ENCODE results near the gene TMEM156.
A peak's percentile ranks its signal among the peaks of the same experiment; 100 is the strongest.

The TMEM156 gene

DNA sequence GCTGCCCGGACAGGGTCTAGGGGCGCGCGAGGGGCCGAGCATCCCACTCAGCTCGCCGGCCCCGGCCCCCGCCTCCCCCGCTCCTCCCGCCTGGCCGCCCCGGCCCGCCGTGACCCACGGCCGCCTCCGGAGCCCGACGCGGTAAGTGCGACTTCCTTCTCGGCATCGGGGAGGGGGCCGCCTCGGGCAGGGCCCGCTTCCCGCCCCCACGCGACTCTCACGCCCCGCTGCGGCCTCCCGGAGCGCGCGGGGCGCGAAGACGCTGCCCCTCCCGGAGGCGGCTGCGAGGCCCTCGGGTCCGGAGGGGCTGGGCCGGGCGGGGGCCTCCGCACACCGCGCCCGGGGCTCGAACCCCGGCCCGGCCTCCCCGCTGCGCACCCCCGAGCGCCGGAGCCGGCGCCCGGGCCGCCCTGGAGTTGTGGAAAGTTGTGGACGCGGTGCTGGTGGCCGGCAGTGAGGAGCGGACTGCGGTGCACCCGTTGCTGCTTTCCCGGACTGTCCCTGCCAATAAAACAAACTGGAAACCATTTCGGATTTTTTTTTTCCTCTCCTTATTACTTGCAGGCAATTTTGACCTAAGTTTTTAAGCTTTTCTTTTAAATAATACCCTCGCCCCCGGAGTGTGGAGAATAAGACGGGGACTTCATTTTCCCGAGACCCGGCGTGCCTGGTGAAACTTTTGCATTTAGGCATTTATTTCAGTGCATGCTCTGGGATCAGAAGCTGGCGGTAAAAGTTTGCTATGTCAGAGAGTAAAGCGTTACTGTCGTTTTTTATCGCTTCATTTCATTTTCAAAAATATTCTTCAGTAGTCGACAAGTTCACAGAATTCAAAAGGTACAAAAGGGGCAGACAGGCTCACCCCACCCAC, 13.0 kb upstream of the TMEM156 start:
- TF ChIP-seq, protein P1, sequence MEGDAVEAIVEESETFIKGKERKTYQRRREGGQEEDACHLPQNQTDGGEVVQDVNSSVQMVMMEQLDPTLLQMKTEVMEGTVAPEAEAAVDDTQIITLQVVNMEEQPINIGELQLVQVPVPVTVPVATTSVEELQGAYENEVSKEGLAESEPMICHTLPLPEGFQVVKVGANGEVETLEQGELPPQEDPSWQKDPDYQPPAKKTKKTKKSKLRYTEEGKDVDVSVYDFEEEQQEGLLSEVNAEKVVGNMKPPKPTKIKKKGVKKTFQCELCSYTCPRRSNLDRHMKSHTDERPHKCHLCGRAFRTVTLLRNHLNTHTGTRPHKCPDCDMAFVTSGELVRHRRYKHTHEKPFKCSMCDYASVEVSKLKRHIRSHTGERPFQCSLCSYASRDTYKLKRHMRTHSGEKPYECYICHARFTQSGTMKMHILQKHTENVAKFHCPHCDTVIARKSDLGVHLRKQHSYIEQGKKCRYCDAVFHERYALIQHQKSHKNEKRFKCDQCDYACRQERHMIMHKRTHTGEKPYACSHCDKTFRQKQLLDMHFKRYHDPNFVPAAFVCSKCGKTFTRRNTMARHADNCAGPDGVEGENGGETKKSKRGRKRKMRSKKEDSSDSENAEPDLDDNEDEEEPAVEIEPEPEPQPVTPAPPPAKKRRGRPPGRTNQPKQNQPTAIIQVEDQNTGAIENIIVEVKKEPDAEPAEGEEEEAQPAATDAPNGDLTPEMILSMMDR (IDR thresholded peaks at IDR 0.05; ENCODE audit: insufficient read depth, low read depth, low read length, missing control alignments) = no peak
- DNase-seq (ENCODE audit: low read depth) = no peak
- H3K4me3 ChIP-seq (ENCODE audit: low read depth, low read length) = peak overlapping the region; percentile 88

DNA sequence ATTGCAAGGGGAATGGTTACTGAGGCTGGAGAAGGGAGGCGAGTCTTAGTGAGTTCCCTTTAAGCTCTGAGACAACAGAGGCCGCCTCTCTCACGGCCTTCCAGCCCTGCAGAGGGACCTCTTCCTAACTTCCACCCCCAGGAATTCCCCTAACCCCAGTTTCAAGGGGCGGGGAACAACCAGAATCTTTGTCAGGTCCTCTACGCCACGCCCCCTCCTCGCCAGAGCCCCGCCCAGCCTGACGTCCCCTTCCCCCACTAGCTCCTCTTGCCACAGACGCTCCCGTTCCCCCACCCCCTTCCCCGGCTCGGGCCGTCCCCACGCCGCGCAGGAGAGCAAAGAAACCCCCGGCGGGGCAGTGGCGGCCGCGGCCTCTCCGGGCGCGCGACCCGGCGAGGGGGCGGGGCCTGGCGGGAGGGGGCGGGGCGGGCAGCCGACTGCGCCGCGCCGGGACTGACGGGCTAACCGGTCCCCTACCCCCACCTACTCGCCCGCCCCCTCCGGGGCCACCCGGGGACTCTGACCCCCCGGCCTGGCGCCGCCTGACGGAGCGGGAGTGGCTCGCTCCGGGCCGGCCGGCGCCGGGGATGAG, 12.3 kb upstream of the TMEM156 start:
- peak overlapping the region; percentile 88 for H3K4me3 ChIP-seq (ENCODE audit: low read depth, low read length)
- DNase-seq (ENCODE audit: low read depth) = peak; percentile 97
- TF ChIP-seq, protein P1 (IDR thresholded peaks at IDR 0.05; ENCODE audit: insufficient read depth, low read depth, low read length, missing control alignments) = no peak

DNA sequence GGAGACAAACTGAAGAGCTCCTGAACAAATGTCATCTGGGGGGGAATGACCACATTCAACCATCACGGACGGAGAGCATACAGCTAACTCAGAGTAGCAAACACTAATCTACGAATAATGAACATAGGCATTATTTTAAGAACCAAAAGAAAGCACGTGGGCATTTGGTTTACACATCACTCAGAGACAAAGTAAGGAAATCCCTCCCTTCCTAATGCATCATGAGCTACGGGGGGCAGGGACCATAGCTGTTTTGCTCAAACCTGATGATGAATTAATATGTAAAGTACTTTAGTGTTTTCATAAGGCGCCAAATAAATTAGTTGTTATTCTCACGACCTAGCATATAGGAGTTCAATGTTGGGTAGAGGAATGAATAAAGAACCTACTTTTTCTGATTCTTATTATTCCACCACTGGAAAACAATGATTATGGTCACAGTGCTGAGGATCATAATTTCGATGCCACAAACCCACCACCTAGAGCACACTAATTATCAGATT, 11.7 kb upstream of the TMEM156 start:
- TF ChIP-seq, protein P1 (IDR thresholded peaks at IDR 0.05; ENCODE audit: insufficient read depth, low read depth, low read length, missing control alignments) = no peak
- peak overlapping the region; percentile 88 for H3K4me3 ChIP-seq (ENCODE audit: low read depth, low read length)
- peak; percentile 55 for DNase-seq (ENCODE audit: low read depth)

DNA sequence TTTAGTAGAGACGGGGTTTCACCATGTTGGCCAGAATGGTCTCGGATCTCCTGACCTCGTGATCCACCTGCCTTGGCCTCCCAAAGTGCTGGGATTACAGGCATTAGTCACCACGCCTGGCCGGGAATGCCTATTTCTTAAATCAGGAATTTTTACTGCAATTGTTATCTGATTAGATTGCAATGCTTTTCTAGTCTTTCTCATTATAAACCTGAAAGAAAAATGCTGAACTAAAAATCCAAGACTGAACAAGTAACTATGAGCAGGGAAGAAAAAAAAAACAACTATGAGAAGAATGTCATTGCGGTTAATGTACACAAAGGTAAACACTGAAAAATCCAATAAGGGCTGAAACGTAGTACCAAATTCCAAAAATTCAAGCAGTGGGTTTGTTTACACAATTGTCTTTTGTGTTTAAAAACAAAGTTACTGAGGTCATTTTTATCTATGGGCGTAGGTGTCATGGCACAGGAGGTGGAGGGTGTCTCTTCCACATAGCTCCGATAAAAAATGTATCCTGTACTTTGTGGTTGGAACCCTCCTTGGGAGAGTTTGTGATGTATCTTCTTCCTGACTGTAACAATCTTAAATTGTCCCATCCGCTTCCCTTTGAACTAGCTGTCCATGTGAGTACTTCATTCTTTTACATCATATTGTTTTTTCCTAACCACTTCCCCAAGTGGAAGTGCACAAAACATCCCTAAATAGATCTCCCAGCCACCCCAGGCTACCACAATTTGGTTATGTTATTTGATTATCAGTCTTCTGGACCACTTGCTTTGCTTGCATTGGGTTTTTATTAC, 11.1 kb upstream of the TMEM156 start:
- DNase-seq (ENCODE audit: low read depth) = no peak
- TF ChIP-seq, protein P1 (IDR thresholded peaks at IDR 0.05; ENCODE audit: insufficient read depth, low read depth, low read length, missing control alignments) = no peak
- H3K4me3 ChIP-seq (ENCODE audit: low read depth, low read length) = peak overlapping the region; percentile 88

DNA sequence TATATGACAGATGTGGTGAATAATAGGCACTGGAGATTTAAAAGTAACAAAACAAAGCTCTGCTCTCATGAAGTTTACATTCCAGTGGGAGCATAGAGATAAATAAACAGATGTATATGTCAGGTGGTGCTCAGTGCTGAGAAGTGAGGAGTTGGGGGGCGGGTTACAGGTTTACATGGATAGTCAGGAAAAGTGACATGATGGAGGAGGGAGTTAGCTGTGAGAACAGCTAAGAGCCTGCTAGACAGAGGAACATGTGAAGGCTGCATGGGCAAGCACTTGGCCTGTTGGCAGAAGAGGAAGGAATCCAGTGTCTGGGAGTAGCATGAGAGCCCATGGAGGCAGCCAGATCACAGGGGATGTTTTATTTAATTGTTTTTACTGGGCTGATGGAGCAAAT, 10.2 kb upstream of the TMEM156 start:
- H3K4me3 ChIP-seq (ENCODE audit: low read depth, low read length) = no peak overlapping the region
- DNase-seq (ENCODE audit: low read depth) = no peak
- TF ChIP-seq, protein P1 (IDR thresholded peaks at IDR 0.05; ENCODE audit: insufficient read depth, low read depth, low read length, missing control alignments) = no peak

DNA sequence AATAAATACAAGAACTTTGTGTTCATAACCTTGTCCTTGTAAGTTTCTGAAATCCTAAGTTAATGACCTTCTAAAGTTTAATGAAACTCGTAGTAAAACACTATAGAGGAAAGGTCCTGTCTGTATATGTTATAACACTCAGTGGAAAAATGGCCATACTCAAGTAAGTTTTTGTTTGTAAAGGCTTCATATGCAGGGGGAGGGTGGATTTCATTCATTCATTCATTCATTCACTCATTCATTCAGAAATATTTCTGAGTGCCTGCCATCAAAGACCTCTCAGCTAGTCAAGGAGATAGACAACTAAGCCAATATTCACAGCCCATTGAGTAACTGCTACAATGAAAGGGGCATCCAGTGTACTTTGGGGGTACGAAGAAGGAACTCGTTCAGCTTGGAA, 6.9 kb upstream of the TMEM156 start:
- no peak overlapping the region for H3K4me3 ChIP-seq (ENCODE audit: low read depth, low read length)
- TF ChIP-seq, protein P1 (IDR thresholded peaks at IDR 0.05; ENCODE audit: insufficient read depth, low read depth, low read length, missing control alignments) = no peak
- DNase-seq (ENCODE audit: low read depth) = no peak
